K562 (cell line): ENCODE results near the gene PGAP3. TPM values are rescaled to one million over a fixed set of nuclear protein-coding genes. Genes with fewer than 3 reads are reported as not detected.

Source experiments
- ARID2 ChIP-seq: fragments of 450-650 bp; IDR thresholded peaks from 2 replicates; pipeline ENCODE4 v1.6.1; 2017; ENCODE audit warnings: antibody characterized with exemption, mild to moderate bottlenecking
- ERF ChIP-seq: fragments of 450-650 bp; formaldehyde crosslinking; IDR thresholded peaks from 2 replicates; pipeline ENCODE4 v1.4.0; 2020; ENCODE audit warnings: mild to moderate bottlenecking, mixed read lengths
- FOSL1 ChIP-seq: fragments of 200-800 bp; sonication (Bioruptor generic); conservative IDR thresholded peaks from 2 replicates; pipeline ENCODE4 v1.6.1; 2016; ENCODE audit warnings: missing genetic modification characterization, missing compliant biosample characterization
- GTF2E2 ChIP-seq: fragments of 200-800 bp; sonication (Bioruptor generic); IDR thresholded peaks from 2 replicates; pipeline ENCODE4 v1.6.1; 2016; ENCODE audit warnings: missing genetic modification characterization, missing compliant biosample characterization
- HINFP ChIP-seq: fragments of 450-650 bp; conservative IDR thresholded peaks from 2 replicates; pipeline ENCODE4 v1.6.1; 2016; ENCODE audit warnings: missing genetic modification characterization, low read depth, mild to moderate bottlenecking, control low read depth, missing compliant biosample characterization
- KAT8 ChIP-seq: fragments of 450-650 bp; IDR thresholded peaks from 2 replicates; pipeline ENCODE4 v1.6.1; 2016; ENCODE audit warnings: low read depth, mild to moderate bottlenecking
- MEIS2 ChIP-seq: fragments of 450-650 bp; IDR thresholded peaks from 2 replicates; pipeline ENCODE4 v1.6.1; 2014; ENCODE audit warnings: mild to moderate bottlenecking; ENCODE audit not compliant: partially characterized antibody
- POLR2G ChIP-seq: fragments of 200-400 bp; formaldehyde crosslinking; IDR thresholded peaks from 2 replicates; pipeline ENCODE4 v1.6.1; 2017; ENCODE audit warnings: low read depth, mild to moderate bottlenecking, antibody characterized with exemption, low read length, moderate library complexity
- RBFOX2 ChIP-seq: fragments of 200-400 bp; formaldehyde crosslinking; IDR thresholded peaks from 2 replicates; pipeline ENCODE4 v1.6.1; 2017; ENCODE audit warnings: low read depth, mild to moderate bottlenecking, low read length, moderate library complexity
- SAFB ChIP-seq: fragments of 200-400 bp; formaldehyde crosslinking; IDR thresholded peaks from 2 replicates; pipeline ENCODE4 v1.6.1; 2017; ENCODE audit warnings: low read depth, low read length, borderline replicate concordance
- SMAD4 ChIP-seq: fragments of 250-450 bp; sonication (Bioruptor Pico); conservative IDR thresholded peaks from 2 replicates; pipeline ENCODE4 v1.8.0; 2021; ENCODE audit warnings: inconsistent platforms, mild to moderate bottlenecking, moderate library complexity
- SMARCB1 ChIP-seq: IDR thresholded peaks from 2 replicates; pipeline ENCODE4 v1.6.1; 2011; ENCODE audit warnings: improper control_type of control experiment, low read depth; ENCODE audit not compliant: insufficient read length
- SUPT5H ChIP-seq: fragments of 450-650 bp; IDR thresholded peaks from 2 replicates; pipeline ENCODE4 v1.6.1; 2016
- TFE3 ChIP-seq: fragments of 450-650 bp; formaldehyde crosslinking; IDR thresholded peaks from 2 replicates; pipeline ENCODE4 v1.4.0; 2020; ENCODE audit warnings: mild to moderate bottlenecking, mixed read lengths
- THRB ChIP-seq: fragments of 450-650 bp; formaldehyde crosslinking; conservative IDR thresholded peaks from 2 replicates; pipeline ENCODE4 v1.4.0; 2022; ENCODE audit warnings: mild to moderate bottlenecking, missing genetic modification characterization
- ZBTB12 ChIP-seq: fragments of 250-450 bp; sonication (Bioruptor Pico); IDR thresholded peaks from 2 replicates; pipeline ENCODE4 v1.4.0; 2020
- ZNF239 ChIP-seq: fragments of 250-450 bp; sonication (Bioruptor Pico); IDR thresholded peaks from 2 replicates; pipeline ENCODE4 v1.4.0; 2020; ENCODE audit warnings: mild to moderate bottlenecking
- ZNF280A ChIP-seq: fragments of 450-650 bp; IDR thresholded peaks from 2 replicates; pipeline ENCODE4 v1.6.1; 2018; ENCODE audit warnings: mild to moderate bottlenecking, low read depth; ENCODE audit not compliant: partially characterized antibody
- ZNF384 ChIP-seq: IDR thresholded peaks from 2 replicates; pipeline ENCODE4 v1.6.1; 2012; ENCODE audit warnings: low read depth, low read length, improper control_type of control experiment
- ZSCAN29 ChIP-seq: fragments of 450-650 bp; IDR thresholded peaks from 2 replicates; pipeline ENCODE4 v1.6.1; 2017
- polyA plus RNA-seq, 8 experiments: library from polyadenylated mRNA; depleted of rRNA in 4 of 8; stranded (reverse) in 5 of 8; unstranded in 3 of 8; fragments of >200 nt; fragmentation: Nextera tagmentation in 2 of 8; fragmentation: Illumina TruSeq in 1 of 8; extraction: Ambion mirVana in 2 of 8; extraction: Trizol in 1 of 8; gene quantifications; 2 replicates each; pipeline versions ENCODE4 v1.2.1 to v1.2.3, GENCODE V29; 2011 to 2014; ENCODE audit warnings: inconsistent platforms in 1 of 8, missing spikeins in 1 of 8
- total RNA-seq, 7 experiments: library from RNA; depleted of rRNA in 6 of 7; stranded (reverse); fragments of >200 nt in 6 of 7; fragmentation: Illumina TruSeq in 2 of 7; extraction: Trizol in 2 of 7; gene quantifications; 2 replicates each; pipeline versions ENCODE4 v1.2.1 to v1.2.3, GENCODE V29; 2011 to 2021; ENCODE audit warnings: low replicate concordance in 1 of 7

Gene PGAP3
- total and polyA plus RNA-seq, 9 of the 15 experiments (the other 6 are each of a cell fraction or from before 2014, with no cell fraction given): 0.38 to 9.4 (median 4.5) TPM

GRCh38 chr17:39730095-39730921 lies 42.5 kb upstream of the PGAP3 start, which contains the start of gene MIEN1 (continued):
- no peak for TF ChIP-seq GTF2E2 (tag)
- TF ChIP-seq POLR2G: peak; percentile 92
- TF ChIP-seq RBFOX2: peak; percentile 88
- no peak for TF ChIP-seq KAT8
- no peak for TF ChIP-seq THRB (CRISPR knock-in tag)
- TF ChIP-seq SMAD4 (CRISPR knock-in tag): no peak
- TF ChIP-seq ZNF280A: no peak
- TF ChIP-seq ZNF239 (CRISPR knock-in tag): no peak
- TF ChIP-seq ZNF384: no peak
- TF ChIP-seq ARID2: no peak
- TF ChIP-seq SMARCB1: no peak
- peak; percentile 79 for TF ChIP-seq ZBTB12 (CRISPR knock-in tag)
- TF ChIP-seq HINFP (tag): no peak
- TF ChIP-seq SUPT5H: peak; percentile 84
- peak; percentile 55 for TF ChIP-seq FOSL1
- TF ChIP-seq MEIS2: no peak
- TF ChIP-seq TFE3: peak; percentile 85
- TF ChIP-seq ZSCAN29: no peak
- TF ChIP-seq ERF (CRISPR knock-in tag): no peak
- 0 out of 2 replicates have a peak, but pooled peaks have one; percentile 36 for TF ChIP-seq SAFB
